Amniotic epithelial cell (primary cell): ENCODE results near the gene IQCE.
A peak's percentile ranks its signal among the peaks of the same experiment; 100 is the strongest.

Experiments used
- DNase-seq: peaks from one replicate; pipeline ENCODE4 v3.0.0-alpha.2; 2010; ENCODE audit warnings: low read depth

Gene IQCE

DNA sequence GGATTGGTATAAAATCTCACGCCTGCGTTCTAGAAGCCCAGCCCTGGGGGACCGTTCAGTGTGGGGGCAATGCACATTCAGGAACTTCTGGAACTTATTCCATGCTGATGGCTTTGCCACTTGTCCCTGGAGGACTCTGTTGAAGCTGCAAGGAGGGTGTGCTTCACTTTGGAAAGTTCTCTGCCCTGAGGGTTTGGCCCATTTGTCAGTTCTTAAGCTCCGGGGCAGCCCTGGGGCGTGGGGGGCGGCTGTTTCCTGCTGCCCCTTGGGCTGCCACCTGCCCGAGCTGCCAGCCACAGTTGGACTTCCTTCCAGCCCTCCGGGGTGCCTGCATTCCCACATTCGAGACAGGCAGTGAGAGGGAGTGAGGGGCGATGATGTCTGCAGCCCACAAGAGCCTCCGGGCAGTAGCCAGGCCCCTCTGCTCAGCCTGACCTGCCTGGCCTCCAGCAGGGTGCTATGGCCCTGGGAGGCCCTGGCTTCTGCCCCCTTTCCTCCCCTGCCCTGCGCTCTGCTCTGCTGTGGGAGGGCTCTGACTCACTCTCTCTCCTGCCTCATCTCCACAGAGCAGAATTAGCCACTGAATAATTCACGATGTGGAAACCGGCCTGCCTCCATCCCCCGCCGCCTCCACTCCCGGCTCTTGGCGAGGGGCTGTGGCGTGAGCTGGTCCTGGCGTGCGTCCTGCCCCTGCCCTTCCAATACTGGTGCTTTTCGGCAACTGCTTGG, 74.9 kb downstream of the IQCE start:
- DNase-seq: peak; percentile 93

DNA sequence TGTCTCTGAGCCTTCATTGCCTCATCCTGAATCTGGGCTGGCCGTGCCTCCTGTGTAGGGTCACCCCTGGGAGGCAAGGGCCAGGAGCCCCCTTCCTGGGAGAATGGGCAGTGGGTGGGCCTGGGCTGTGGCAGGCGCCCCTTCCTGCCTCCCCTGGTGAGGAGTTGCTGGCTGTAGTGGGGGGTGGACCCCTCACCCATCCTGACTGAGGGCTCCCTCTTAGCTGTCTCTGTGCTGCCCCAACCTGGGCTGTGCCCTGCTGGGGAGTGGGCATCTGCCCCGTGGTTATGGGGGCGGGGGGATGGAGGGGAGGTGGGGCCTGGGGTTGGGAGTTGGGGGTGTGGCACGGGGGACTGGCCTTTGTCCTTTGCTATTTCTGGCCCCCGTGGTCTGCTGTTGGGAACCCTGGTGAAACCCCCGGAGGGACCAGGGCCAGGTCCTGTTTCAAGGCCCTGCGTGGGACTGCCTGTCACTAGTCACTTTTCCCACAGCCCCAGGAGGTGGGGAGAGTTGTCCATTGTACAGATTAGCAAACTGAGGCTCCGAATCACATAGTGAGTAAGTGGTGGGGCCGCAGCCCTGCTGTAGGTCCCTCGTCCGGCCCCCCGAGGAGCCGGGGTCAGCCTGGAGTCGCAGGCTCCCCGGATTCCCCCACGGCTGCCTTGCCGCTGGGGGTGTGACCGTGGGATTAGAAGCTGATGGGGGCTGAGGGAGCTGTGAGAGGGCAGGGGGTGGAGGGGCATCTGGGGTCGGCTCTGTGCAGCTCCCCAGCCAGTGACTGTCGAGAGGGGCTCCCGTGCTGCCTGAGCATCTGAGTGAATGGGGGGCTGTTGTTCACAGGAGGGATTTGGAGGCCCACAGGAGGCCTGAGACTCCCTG, 75.7 kb downstream of the IQCE start:
- no peak for DNase-seq

DNA sequence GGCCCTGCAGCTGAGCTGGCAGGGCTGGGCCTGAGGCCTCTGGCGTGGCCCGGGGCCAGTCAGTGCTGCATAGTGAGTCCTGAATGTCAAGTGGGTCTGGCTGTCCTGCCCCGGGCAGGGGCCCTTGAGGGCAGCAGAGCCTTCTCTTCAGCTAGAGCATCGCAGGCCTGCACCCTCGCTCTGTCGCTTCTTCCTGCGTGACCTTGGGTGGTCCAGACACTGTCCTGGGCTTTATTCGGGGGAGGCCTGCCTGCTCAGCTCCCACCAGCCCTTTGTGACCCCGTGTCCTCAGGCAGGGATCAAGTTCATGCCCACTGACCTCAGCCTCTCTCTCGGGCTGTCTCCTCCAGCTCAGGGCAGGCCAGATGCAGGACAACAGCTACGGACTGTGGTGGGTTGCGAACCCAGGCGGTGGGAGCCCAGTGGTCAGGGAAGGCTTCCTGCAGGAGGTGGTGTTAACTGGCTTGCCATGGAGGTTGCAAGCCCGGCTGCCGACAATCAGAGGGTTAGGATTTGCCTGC, 76.4 kb downstream of the IQCE start:
- no peak for DNase-seq

DNA sequence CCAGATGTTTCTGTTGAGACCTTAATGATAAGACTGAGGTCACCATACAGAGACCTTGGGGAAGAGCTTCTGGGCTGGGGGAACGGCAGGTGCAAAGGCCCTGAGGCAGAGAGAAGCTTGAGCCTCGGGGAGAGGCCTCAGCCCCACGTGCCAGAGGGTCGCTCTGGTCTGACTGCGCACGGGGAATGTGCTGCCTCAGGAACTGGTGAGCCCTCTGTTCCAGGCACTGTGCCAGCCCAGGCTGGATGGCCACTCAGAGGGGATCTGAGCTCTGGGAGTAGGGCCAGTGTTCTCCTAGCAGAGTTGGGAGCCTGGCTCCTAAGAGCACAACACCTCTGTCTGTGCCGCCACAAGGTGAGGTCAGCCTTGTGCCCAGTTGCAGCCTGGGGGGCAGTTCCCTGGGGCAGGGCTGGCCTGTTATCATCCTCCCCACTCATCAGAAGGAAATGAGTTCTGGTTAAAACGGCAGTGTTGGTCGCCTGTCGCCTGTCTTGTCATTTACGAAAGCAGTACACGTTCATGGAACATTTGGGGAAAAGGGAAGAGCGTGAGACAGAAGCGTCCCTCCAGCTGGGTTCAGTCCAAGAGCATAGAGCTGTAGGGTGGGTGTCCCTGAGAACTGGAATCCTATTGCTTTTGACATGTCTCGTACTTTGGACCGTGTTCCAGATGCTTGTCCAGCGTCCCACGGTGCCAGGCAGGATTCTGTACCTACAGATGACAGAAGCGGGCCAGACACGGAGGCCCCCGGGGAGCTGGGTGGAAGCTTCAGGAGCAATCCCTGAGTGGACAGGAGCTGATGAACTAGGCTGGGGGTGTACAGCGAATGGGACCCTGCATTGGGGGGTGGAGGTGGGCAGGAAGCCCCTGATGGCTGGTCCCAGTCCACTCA, 77.3 kb downstream of the IQCE start:
- peak; percentile 51 for DNase-seq

DNA sequence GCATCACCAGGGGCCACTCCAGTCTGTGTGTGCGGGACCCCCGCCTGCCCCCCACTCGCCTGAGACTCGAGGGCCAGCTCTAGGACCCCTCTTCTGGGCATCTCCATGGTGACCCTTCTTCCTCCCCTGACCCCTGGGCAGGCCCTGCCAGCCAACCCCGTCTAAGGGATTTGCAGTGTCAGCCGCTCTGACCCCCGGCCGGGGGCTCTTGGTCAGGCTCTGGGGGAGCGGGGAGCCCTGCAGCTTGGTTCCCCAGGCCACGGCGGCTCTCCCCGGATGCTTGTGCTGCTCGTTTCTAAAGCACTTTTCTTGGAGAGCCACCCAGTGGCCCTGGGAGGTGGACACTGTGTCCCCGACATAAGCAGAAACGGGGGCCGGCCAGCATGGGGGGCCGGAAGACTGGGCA, 78.3 kb downstream of the IQCE start:
- DNase-seq: no peak

DNA sequence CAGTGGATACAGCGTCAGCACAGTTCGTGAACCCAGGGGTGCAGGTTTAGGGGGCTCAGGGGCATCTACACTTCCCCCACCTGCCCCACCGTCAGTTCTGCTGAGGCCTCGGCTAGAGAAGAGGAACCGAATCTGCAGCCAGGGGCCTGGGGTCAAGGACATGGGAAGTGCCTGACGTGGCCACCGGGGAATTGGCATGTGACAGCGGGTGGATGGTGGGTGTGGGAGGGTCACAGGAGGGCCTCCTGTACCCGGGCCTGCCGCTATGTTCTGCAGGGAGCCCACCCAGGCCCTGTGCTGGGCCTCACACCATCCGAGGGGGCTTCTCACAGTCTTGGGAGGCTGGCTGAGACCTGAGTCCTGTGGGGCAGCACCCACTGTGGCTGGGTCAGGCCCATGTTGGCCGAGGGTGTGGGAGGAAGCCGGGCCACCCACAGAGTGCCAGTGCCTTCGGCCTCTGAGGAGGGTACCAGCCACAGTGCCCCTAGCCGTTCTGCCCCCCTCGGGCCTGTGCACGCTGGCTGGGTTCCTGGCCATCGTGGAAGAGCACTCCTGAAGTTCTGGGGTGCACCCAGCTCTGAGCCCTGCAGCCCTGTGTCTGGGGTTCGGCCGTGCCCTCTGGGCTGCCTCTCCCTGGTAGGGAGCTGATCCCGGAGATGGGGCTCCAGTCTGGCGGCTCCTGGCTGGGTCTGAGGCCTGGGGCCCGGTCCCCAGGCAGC, 78.9 kb downstream of the IQCE start:
- no peak for DNase-seq

DNA sequence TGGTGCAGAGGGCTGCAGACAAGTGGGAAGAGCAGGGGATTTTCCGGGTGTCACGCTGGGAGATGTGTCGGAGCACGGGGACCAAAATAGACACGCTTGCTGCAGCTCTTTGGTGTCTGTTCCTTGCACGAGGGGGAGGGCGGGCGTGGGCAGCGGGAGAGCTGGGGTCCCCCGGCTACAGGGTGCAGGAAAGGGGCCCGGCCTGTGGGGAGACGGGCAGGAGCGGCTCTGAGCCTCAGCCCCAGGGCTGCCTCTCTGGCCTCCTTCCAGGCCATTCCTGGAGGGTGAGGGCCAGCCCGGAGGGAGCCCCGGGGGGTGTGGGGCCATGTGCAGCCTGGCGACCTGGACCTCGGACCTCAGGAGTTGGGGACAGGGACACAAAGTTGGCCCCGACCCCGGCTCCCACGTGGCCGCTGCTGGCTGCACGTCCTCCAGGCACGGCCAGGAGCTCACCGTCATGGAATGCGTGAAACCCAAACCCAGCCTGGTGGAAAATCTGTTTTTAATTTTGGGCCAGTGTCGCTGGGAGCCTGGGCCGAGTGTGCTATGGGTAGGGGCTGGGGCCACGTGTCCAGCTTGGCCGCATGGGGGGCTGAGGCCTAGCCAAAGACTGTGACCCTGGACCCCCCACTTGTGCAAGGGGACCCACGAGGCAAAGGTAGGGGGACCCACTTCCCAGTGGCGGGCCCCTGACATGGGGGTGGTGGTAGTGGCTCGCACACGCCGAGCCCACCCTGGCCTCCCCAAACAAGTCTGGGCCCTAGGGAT, 79.6 kb downstream of the IQCE start:
- no peak for DNase-seq

DNA sequence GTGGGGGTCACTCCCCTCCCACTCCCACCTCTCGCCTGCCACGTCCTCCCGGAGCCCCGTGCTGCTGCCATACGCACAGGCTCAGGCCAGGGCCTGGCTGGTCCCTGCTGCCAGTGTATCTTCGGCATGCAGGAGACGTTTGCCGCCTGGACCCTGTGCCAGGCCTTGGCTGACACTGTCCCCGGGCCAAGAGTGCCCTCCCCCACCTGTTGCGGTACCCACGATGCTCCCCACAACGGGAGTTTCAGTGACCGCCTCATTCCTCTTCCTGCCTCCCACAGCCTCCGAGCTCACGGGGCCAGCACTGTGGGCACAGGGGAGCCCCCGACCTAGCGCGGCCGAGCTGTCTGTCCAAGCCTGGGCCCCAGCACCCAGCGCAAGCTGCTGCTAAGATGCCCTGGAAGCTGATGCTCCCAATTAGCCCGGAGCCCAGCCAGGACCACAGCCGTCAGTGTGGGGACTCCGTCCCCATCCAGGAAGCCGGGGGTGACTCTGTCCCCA, 80.5 kb downstream of the IQCE start:
- no peak for DNase-seq

DNA sequence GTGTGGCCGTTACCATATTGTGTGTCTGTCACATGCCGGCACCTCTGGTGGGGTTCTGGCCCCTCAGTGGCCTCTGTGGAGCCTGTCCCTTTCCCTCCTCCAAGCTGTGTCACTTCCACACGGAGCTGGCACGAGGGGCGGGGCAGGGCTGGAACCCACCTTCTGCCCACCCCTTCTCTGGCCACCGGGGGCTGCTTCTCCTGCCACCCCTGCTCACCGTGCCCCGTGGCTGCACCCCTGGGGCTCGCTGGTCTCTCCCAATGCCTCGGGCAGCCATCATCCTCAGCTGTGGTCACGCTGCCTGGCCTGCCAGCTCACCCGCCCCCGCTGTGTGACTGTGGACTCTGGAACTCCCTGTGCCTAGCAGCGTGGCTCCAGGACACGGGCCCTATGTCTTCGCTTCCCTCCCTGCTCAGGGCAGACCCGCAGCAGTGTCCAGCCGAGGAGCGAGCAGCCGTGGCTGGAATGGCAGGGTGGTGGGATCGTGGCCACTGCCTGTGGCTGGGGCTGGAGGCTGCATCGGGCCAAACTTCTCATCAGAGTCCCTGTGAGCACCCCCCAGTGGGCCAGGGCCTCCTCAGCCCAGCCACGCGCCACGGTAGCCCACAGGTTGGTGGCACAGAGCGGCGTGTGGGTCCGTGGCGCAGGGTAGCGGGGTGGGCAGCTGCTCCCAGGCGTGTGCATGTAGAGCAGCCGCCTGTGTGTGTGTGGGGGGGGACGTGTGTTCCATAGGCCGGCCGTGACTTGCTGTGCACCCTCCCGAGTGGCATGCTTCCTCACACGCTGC, 81.1 kb downstream of the IQCE start:
- no peak for DNase-seq

DNA sequence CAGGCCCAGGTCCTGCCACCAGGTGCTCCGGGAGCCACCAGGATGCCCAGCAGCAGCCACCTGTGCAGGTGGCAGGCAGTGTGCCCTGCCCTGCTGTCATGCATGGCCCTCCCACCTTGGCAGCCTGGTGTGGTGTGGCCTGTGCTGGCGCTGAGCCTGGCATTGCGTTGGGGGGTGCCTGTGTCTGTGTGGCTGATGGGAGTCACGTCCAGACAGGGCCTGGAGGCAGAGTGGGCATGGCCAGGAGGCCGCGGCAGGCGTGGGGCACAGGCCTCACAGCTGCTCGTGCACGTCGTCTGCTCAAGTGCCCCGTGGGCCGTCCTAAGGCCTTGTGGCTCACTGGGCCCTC, 81.7 kb downstream of the IQCE start:
- no peak for DNase-seq

DNA sequence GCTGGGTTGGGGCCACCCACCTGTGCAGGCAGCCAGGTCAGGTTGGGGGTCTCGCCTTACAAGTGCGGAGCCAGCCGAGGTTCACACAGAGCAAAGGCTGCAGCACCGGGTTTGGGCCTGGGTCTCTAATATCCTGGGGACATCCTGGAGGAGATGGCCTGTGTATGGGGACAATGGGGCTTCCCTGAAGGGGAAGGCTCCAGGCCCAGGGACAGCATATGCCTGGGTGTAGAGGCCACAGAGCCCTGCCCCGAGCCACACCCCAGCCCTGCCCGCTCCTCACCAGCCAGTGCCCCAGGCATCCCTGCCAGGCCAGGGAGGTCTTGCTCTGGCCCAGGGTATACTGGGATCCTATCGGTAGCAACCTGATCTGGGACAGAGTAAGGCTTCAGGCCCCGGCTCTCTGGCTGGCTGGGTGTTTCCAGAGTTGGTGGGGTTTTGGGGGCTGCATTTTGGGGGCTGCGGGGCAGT, 82.1 kb downstream of the IQCE start:
- no peak for DNase-seq

DNA sequence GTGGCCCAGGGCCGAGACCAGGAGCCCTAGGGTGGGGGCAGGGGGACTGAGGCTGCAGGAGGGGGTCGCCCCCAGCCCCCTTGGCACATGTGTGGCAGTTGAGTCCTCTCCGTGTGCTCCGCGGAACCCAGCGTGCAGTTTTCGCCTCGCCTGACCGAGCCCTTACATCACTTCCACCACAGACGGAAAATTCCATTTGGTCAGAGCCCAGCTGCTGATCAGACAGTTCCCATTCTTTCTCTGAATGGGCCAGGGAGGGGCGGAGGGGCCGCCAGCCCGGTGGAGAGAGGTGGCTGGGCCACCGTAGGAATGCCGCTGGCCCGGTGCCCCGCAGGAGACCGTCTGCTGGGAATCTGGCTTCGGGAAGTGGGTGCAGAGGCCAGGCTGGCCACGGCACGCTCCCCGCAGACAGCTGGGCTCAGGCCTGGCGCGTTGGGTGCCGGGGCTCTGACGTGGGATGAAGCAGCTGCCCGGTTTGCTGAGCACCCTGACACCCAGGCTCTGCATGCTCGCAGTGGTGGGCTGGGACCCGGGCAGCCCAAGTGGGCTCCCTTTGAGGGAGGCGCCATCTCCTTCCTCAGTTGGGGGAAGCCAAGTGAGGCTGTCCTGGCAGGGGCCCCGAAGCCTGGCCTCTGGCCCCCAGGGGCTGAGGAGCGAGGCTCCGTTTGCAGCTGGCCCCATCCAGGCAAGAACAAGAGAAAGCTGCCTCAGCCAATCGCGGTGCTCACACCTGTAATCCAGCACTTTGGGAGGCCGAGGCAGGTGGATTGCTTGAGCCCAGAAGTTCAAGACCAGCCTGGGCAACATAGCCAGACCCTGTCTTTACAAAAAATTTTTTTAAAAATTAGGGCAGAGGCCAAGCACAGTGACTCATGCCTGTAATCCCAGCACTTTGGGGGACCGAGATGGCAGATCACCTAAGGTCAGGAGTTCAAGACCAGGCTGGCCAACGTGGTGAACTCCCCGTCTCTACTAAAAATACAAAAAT, 82.9 kb downstream of the IQCE start:
- peak; percentile 83 for DNase-seq

DNA sequence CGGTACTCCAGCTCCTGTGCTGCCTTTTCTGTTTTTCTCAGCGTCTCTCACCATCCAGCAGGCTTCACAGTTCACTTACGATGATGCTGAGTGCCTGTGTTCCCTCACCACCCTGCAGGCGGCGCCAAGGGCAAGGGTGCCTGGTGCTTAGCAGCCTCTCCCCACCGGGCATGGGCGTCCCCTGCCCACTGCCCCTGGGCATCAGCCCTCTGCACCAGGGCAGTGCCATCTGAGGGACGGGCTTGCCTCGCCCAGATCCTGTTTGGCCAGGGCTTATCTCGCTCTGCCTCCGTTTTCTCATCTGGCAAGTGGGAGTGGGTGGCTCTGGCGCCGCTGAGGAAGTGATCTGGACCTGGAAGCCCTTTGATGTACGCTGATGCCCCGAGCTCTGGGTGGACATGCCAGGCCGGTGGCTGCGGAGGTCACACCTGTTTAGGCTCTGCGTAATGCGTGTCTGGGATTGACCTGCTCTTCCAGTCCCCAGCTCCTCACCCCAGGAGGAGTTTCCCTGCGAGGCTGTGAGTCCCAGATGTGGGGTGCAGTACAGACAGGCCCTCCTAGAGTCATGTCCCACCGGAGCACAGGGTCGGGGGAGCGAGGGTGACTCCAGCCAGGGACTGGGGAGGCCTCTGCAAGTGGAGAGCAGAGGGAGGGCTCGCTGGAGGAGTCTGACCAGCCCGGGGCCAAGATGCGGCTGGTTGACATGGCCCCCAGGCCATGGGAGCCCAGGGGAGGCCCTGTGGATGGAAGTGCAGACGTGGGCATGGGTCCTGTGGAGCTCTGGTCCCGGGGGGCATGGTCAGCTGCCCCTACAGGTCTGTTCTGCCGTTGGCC, 84.8 kb downstream of the IQCE start:
- DNase-seq: no peak

DNA sequence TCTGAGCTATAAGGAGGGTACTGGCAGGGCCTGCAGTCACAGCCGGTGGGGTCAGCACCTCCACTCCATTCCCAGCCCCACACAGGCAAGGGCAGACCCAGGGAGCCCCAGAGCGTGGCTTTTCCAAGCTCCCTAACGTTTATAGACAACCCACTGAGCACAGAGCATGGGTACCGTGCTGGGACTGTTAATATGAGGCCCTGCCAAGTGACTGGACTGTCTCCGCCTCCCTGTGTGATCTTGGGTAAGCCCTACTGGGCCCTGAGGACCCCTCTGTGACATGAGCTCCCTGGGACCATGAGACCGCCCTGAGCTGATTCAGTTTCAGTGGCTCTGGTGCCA, 85.4 kb downstream of the IQCE start:
- DNase-seq: no peak

DNA sequence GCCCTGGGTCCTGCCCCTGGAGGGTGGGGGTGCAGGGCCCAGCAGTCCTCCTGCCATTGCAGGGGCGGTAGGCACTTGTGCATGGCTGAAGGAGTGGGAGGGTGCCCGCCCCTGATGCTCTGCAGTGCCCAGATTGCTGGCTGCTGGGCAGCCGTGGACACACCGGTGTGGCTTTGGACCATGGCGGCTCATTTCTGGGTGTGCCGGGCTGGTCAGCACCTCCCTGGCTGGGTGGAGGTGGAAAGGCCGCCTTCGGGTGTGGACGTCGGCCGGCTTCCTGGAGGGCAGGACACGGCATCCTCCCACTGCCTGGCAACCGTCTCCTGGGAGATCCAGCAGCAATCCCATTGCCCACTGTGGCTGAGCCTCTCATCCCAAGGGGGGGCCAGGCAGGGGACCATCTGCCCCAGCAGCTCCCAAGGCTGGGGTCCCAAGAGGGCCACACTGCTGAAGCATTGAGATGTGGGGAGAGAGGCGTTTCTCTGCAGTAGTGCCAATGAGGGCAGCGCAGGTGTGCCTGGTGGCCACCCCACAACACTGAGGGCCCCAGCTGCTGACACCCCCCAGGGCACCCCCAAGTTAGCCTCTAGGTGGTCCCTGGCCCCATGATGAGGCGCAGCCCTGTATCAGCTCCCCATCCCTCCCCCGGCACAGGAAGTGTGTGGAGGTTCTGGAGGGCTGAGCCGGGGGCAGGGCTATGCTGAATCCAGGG, 85.9 kb downstream of the IQCE start:
- DNase-seq: no peak

DNA sequence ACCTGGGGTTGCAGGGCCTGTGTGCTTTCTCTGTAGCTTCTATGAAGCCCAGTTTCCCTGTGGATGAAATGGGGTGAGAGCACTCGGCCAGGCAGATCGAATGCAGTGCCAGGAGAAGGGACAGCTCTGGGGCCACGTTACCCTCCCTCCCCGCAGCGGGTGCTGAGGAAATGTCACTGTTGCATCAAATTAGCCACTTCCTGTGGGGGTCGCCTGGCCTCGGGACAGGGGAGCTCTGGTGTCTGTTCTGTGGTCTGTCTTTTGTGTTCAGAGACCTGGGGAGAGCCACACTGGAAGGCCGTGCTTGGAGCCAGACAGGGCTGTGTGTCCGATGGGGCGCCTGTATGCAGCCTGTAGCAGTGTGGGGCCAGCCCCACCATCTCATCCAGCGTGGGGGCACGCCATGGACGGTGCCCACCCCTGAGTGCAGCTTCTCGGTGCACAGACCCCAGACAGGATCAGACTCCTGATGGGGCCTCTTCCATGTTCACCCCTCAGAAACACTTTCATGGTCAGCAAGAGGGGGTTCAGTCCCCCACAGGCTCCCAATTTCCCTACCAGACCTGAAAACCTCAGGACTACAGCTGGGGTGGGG, 86.6 kb downstream of the IQCE start:
- no peak for DNase-seq

DNA sequence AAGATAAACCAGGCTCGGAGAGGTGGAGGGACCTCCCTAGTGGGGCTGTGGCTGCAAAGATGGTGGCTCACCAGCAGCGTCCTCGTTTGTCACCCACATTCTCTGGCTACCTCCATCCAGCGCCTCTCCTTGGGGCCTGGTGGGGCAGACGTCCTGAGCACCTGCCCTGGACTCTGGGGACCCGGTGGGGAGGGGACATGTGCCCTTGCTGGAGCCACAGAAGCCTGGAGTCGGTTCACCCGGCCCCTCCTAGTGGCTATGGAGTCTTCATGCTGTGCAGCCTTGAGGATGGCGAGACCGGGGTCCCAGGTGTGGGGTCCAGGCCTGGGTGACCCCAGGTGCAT, 87.5 kb downstream of the IQCE start:
- no peak for DNase-seq
